Nasal cavity respiratory epithelium epithelial cell of viscerocranial mucosa (primary cell): ENCODE data around the gene TP53INP2. TPM values are rescaled to one million over a fixed set of nuclear protein-coding genes. Genes with fewer than 3 reads are reported as not detected.

Experiments used
- total RNA-seq: library from RNA; depleted of rRNA; stranded (reverse); fragments of >200 nt; gene quantifications from 2 replicates; pipeline ENCODE4 v1.2.3, GENCODE V29; 2014

The TP53INP2 gene
- 1.7 and 3.6 TPM in 2 replicates for total RNA-seq

GRCh38 chr20:34704177-34705007, at the start of gene TP53INP2:
TSS of gene TP53INP2 (plus strand) at chr20:34704344. CDS start at chr20:34708740, 4,396 bp downstream.

GRCh38 chr20:34676642-34677373, 27.3 kb upstream of the TP53INP2 start, which contains the start of gene PIGU:
TSS of gene PIGU (minus strand) at chr20:34677092. CDS start at chr20:34677085, 7 bp downstream.

Other genes with a start within 250 kb of the TP53INP2 start
- 16.1 and 41.7 TPM in 2 replicates for gene DYNLRB1, start 187.9 kb upstream of the TP53INP2 start, total RNA-seq
- 6.2 and 8.0 TPM in 2 replicates for gene MAP1LC3A, start 145.6 kb upstream of the TP53INP2 start, total RNA-seq
- 6.2 and 9.6 TPM in 2 replicates for gene PIGU, start 27.3 kb upstream of the TP53INP2 start, total RNA-seq
- 5.8 and 10.9 TPM in 2 replicates for gene NCOA6, start 121.3 kb downstream of the TP53INP2 start, total RNA-seq
- gene GGT7, start 168.5 kb downstream of the TP53INP2 start, total RNA-seq, result 1.4 and 6.7 TPM in 2 replicates
- gene ACSS2, start 172.3 kb downstream of the TP53INP2 start, total RNA-seq, result 47.7 and 47.8 TPM in 2 replicates